Activated T-cell treated with anti-CD3 and anti-CD28 coated beads, Interleukin-2, amount 50 U/mL, for 72 hours (primary cell): Measurements from ENCODE around the gene FARP2. TPM values are rescaled to one million over a fixed set of nuclear protein-coding genes. Genes with fewer than 3 reads are reported as not detected.
A peak's percentile ranks its signal among the peaks of the same experiment; 100 is the strongest.

Source experiments
- ATAC-seq, 2 donors: fragments of 150-1000 bp; cut with Tn5 transposase; replicated peaks in 1 of 2; 2 replicates each; pipeline ENCODE4 v1.10.0; 2021; ENCODE audit warnings: moderate library complexity in 2 of 2, mild to moderate bottlenecking in 1 of 2
- DNase-seq, 2 donors: peaks; one replicate each; pipeline ENCODE4 v3.0.0; 2021 to 2022; ENCODE audit warnings: mixed read lengths in 1 of 2
- H3K27ac Mint-ChIP-seq: one replicate; pipeline ENCODE4 v1.8.0; 2022; ENCODE audit warnings: mild to moderate bottlenecking, moderate library complexity, mixed read lengths
- H3K27me3 Mint-ChIP-seq: one replicate; pipeline ENCODE4 v1.8.0; 2022; ENCODE audit warnings: low read depth, mixed read lengths
- H3K36me3 Mint-ChIP-seq, 2 donors: one replicate each; pipeline ENCODE4 v1.8.0; 2022; ENCODE audit warnings: mixed read lengths in 2 of 2, mild to moderate bottlenecking in 1 of 2; ENCODE audit not compliant: insufficient read depth in 2 of 2
- H3K4me1 Mint-ChIP-seq: one replicate; pipeline ENCODE4 v1.8.0; 2022; ENCODE audit warnings: low read depth, mixed read lengths
- H3K4me3 Mint-ChIP-seq, 2 donors: one replicate each; pipeline ENCODE4 v1.8.0; 2022; ENCODE audit warnings: mild to moderate bottlenecking in 2 of 2, mixed read lengths in 2 of 2, moderate library complexity in 2 of 2
- H3K9me3 Mint-ChIP-seq, 2 donors: one replicate each; pipeline ENCODE4 v1.8.0; 2022; ENCODE audit warnings: mixed read lengths in 2 of 2
- total RNA-seq, 2 donors: library from RNA; stranded (reverse); gene quantifications; one replicate each; pipeline ENCODE4 v1.2.3, GENCODE V29; 2022

FARP2 gene, protein sequence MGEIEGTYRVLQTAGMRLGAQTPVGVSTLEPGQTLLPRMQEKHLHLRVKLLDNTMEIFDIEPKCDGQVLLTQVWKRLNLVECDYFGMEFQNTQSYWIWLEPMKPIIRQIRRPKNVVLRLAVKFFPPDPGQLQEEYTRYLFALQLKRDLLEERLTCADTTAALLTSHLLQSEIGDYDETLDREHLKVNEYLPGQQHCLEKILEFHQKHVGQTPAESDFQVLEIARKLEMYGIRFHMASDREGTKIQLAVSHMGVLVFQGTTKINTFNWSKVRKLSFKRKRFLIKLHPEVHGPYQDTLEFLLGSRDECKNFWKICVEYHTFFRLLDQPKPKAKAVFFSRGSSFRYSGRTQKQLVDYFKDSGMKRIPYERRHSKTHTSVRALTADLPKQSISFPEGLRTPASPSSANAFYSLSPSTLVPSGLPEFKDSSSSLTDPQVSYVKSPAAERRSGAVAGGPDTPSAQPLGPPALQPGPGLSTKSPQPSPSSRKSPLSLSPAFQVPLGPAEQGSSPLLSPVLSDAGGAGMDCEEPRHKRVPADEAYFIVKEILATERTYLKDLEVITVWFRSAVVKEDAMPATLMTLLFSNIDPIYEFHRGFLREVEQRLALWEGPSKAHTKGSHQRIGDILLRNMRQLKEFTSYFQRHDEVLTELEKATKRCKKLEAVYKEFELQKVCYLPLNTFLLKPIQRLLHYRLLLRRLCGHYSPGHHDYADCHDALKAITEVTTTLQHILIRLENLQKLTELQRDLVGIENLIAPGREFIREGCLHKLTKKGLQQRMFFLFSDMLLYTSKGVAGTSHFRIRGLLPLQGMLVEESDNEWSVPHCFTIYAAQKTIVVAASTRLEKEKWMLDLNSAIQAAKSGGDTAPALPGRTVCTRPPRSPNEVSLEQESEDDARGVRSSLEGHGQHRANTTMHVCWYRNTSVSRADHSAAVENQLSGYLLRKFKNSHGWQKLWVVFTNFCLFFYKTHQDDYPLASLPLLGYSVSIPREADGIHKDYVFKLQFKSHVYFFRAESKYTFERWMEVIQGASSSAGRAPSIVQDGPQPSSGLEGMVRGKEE
- 10 to 100 TPM; 30.2 to 30.8 TPM for total RNA-seq

DNA sequence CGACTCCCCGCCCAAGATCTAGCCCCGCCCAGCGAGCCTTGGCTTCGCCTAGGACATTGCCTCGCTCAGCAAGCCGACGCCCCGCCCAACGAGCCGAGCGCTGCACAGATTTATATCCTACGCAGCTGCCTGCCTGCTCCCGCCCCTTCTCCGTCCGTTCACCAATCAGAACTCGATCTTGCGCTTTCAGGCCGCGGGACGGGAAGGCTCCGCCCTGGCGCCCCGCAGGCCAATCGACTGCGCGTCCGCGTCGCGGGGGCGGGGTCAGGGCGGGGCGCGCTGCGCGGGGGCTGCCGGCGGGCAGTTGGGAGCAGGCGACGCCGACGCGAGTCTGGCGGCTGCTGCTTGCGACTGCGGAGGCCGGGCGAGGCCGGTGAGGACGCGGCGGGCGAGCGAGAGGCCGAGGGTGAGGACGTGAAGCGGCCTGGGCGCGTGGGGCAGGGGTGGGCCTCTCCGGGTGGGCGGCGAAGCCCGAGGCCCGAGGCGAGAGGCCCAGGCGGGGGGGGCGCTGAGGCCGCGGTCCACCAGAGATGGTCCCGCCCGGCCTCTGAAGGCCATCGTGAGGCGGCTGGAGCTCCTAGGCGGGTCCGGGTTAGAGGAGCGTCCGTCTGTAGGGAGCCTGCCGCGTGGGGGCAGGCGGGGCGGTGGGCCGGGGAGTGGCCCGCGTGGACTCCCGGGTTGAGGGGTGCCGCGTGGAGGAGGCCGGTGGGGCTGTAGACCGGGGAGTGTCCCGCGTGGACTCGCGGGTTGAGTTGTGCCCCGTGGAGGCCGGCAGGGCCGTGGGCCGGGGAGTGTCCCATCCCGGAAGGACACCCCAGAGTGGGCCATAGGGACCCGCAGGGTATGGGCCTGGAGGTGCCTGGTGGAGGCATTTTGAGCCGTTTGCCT, at the start of gene FARP2:
TSS of gene FARP2 (plus strand) at position 303 of the 888 bp plus-strand sequence. CDS start 16,823 bp downstream, outside the sequence.
- Mint-ChIP-seq H3K4me3 (peak within 1 kb of the TSS; percentile 83 to 84), H3K27me3 (no peaks in the 10 kb centered on the region), H3K27ac (peak within 1 kb of the TSS; percentile 35), H3K36me3 (peaks cover 5 to 12% of the 10 kb centered on the region in 2 donors), H3K4me1 (peaks cover 38% of the 10 kb centered on the region), H3K9me3 (no peaks in the 10 kb centered on the region)
- peak; percentile 97 to 98 for DNase-seq
- peak; percentile 93 to 96 for ATAC-seq

DNA sequence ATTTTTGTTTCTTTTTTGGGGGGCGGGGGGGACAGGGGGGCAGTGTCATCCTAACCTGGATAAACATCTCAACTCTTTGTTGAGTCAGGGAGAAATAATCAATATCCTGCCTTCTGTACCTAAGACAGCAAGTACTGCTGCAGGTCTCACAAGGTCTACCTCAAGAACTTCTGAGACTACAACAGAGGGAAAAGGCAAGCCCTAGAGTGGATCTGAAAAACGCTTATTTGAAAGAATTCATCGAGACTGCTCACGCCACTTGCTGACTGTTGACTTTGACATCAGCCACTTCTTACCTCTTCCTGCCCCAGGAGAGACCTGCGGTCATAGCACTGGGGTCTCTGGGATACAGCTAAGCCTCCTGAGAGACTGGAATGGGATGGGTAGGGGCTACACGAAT, 49.0 kb upstream of the FARP2 start:
- H3K9me3 Mint-ChIP-seq: no peaks in the 10 kb centered on the region
- DNase-seq: no peak
- ATAC-seq: no peak
- H3K27ac Mint-ChIP-seq: no peak overlapping the region
- no peak overlapping the region for H3K4me3 Mint-ChIP-seq
- peaks cover 61% of the 10 kb centered on the region for H3K4me1 Mint-ChIP-seq
- H3K36me3 Mint-ChIP-seq: peaks cover 0 to 6% of the 10 kb centered on the region in 2 donors
- no peaks in the 10 kb centered on the region for H3K27me3 Mint-ChIP-seq

DNA sequence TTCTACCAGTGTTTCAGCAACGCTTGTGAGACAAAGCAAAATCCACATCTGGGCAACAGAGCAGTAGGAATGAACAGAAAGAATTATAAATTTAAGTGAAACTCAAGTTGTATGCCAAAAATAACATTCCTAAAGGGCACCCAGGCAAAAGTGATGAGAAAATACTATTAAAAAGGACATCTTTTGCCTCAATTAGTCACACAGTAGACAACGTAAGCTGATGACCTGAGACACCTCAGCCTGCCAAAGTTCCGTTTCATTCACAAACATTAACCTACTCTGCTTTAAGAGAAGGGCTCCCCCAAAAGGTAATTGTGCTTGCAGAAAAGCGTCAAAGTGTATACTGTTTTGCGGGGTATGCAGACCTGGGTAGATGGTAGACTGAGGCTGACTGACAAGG, 47.8 kb upstream of the FARP2 start:
- peaks cover 0 to 6% of the 10 kb centered on the region in 2 donors for H3K36me3 Mint-ChIP-seq
- ATAC-seq (no peak), DNase-seq (no peak)
- H3K4me1 Mint-ChIP-seq: peaks cover 67% of the 10 kb centered on the region
- no peaks in the 10 kb centered on the region for H3K9me3 Mint-ChIP-seq
- H3K4me3 Mint-ChIP-seq: peak overlapping the region in 1 of 2 donors; percentile 5
- H3K27ac Mint-ChIP-seq: no peak overlapping the region
- no peaks in the 10 kb centered on the region for H3K27me3 Mint-ChIP-seq

DNA sequence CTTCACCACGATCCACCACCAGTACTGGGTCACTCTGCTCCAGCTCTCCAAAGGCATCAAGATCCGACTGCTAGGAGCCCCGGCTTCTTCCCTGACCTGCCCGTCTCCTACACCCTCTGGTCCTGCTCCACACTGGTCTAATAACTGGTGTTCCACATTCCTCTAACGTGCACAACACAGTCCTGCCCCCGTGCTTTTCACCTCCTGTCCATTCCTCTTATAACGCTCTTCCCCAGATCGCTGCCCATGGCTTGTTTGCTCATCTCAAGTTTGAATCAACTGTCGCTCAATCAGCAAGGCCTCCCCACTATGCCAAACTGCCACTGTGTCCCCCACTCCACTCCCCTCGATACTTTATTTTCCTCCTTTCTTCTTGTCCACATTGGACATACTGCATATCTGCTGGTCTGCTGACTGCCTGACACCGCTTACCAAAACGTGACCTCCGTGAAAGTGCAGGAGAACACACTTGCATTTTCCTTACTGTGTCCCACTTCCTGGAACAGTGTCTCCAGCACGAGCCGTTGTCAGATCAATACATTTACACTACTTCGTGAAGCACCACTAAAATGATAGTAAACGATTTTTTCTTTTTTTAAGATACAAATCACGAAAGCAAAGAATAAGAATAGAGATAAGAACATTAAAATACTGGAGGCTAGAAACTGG, 47.1 kb upstream of the FARP2 start:
- ATAC-seq: no peak
- no peak for DNase-seq
- Mint-ChIP-seq H3K4me1 (peaks cover 74% of the 10 kb centered on the region), H3K27ac (peak overlapping the region; percentile 88), H3K9me3 (no peaks in the 10 kb centered on the region), H3K36me3 (peaks cover 0 to 6% of the 10 kb centered on the region in 2 donors), H3K4me3 (peak overlapping the region; percentile 68 to 79), H3K27me3 (no peaks in the 10 kb centered on the region)

DNA sequence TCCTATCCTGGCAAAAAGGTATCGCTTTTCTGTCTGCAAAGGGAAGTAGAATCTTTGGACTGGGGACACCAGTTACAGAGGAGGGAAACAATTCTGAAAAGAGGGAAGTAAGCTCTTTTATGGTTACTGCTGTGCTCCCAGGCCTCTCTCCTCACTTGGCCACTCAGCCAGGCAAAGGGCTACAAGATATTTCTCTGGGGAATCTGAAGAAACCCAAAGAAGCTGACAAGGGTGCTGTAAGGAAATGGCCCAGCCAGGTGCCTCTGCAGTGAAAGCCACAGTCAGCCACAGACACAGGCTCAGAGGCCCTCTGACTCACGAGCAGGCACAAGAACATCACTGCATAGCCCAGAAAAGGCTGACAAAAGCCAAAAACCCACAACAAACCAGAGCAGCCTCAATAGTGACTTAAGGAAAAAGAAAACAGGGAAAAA, 46.4 kb upstream of the FARP2 start:
- Mint-ChIP-seq H3K4me3 (peak overlapping the region; percentile 79 to 84), H3K36me3 (peaks cover 0 to 6% of the 10 kb centered on the region in 2 donors), H3K4me1 (peaks cover 75% of the 10 kb centered on the region), H3K27me3 (no peaks in the 10 kb centered on the region), H3K9me3 (no peaks in the 10 kb centered on the region), H3K27ac (peak overlapping the region; percentile 83)
- ATAC-seq: peak; percentile 91 to 97
- peak; percentile 73 to 78 for DNase-seq

DNA sequence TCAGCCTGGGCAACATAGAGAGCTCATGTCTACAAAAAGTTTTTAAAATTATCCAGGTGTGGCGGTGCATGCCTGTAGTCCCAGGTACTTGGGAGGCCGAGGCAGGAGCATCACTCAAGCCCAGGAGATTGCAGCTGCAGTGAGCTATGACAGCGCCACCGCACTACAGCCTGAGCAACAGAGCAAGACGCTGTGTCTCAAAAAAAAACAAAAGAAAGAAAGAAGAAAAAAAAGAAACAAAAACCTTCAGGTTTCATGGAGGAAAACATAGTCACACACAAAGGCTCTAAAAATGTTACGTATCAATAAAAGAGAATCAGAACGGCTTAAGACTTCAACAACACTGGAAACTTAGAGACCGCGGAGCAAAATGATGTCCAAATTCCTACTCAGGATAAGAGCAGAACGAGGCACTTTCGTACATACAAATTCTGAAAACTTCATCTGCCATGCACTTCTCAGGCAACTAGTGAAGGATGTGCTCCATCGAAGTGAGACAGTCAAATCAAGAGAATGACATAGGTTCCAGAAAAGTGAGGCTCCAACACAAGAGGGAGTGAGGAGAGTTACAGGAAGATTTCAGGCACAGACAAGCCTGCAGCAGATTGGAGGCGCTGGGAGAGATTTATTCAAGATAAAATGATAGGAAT, 45.0 kb upstream of the FARP2 start:
- Mint-ChIP-seq H3K4me3 (peak overlapping the region; percentile 25 to 36), H3K36me3 (peaks cover 0 to 6% of the 10 kb centered on the region in 2 donors), H3K27ac (peak overlapping the region; percentile 41), H3K9me3 (no peaks in the 10 kb centered on the region), H3K27me3 (no peaks in the 10 kb centered on the region), H3K4me1 (peaks cover 66% of the 10 kb centered on the region)
- peak in 1 of 2 donors; percentile 13 for DNase-seq
- no peak for ATAC-seq

DNA sequence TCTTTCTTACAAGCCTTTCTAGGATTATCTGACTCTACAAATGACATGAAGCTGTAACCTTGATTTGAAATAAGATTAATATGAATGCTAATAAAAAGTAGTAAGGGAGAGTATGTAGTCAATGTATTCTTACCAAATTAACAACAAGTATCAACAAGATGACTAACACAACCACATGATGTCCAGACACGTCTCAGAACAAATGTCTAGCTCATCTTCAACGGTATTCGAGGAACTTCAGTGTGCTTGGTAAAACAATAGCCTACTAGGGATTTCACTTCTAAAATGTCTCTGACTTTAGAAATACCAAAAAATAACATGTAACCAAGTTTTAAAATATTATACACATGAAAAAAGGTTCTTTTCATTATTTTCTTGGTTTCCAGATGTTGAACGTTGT, 44.0 kb upstream of the FARP2 start:
- no peak for DNase-seq
- peak overlapping the region; percentile 23 to 36 for H3K4me3 Mint-ChIP-seq
- no peaks in the 10 kb centered on the region for H3K27me3 Mint-ChIP-seq
- no peaks in the 10 kb centered on the region for H3K9me3 Mint-ChIP-seq
- peak overlapping the region; percentile 59 for H3K27ac Mint-ChIP-seq
- peaks cover 71% of the 10 kb centered on the region for H3K4me1 Mint-ChIP-seq
- no peak for ATAC-seq
- H3K36me3 Mint-ChIP-seq: peaks cover 3 to 10% of the 10 kb centered on the region in 2 donors

DNA sequence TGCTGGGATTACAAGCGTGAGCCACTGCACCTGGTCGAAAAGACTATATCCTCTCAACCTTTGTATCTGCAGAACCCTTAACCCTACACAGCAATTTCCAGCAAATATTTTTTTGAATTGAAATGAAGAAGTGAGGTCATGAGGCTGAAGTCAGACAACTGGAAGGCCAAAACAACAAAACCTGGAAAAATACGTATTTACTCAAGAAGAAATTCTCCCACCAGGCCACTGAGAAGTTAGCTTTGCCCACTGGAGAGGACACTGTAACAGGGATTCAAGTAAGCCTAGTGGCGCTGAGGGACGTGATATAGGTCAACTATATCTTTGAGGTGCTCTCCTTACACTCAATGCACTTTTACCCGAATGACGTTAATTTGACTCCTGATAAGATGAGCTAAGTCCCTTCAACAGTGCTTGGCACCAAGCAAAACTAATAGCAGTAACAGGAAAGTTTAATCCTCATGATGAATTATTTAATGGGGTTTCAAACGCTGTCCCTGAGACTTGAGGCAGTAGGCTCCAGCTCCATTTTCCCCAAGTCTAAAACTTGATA, 42.5 kb upstream of the FARP2 start:
- Mint-ChIP-seq H3K9me3 (no peaks in the 10 kb centered on the region), H3K4me3 (peak overlapping the region; percentile 90 to 99), H3K4me1 (peaks cover 76% of the 10 kb centered on the region), H3K27ac (peak overlapping the region; percentile 47), H3K36me3 (peaks cover 3 to 22% of the 10 kb centered on the region in 2 donors), H3K27me3 (no peaks in the 10 kb centered on the region)
- ATAC-seq: no peak
- DNase-seq: no peak

DNA sequence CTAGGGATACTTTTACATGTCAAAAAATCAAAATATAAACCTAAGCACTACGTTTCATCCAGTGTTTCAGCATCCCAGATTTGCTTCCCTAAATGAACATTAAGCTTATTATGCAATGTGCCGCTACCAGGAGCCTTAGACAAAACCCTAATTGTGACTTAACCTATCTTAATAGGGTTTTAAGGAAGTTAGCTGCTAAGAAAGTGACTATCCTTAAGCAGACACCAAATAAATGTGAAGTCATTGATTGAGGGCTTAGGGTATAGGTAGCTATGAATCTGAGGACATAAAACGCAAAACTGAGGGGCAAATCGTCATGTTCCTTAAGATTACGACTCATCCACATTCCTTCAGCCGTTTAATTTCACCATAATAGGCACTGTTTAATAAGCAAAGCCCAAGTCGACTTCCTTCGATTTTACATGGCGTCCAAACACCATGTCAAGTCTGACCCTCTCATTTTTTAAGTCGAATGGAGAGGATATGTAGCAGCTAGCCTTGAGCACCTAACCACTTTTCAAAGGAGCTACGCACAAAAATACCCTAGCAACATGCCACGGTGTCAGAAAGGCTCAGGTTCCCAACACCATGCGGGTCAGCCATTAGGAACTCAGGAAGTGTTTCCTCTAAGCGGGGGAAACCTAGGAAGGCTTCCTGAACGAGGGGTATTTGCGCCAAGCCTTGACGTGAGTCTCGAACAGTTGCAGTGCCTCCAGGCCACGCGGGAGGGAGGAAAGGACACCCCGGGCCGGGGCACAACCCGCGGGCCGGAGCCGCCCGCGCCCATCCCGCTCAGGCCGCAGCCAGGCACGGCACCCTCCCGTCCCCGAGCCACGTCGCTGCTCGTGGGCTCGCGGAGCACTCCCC, 41.6 kb upstream of the FARP2 start:
- DNase-seq (no peak), ATAC-seq (no peak)
- H3K27me3 Mint-ChIP-seq: no peaks in the 10 kb centered on the region
- peak overlapping the region; percentile 47 for H3K27ac Mint-ChIP-seq
- H3K9me3 Mint-ChIP-seq: no peaks in the 10 kb centered on the region
- peak overlapping the region; percentile 90 to 99 for H3K4me3 Mint-ChIP-seq
- H3K4me1 Mint-ChIP-seq: peaks cover 76% of the 10 kb centered on the region
- peaks cover 3 to 17% of the 10 kb centered on the region in 2 donors for H3K36me3 Mint-ChIP-seq

DNA sequence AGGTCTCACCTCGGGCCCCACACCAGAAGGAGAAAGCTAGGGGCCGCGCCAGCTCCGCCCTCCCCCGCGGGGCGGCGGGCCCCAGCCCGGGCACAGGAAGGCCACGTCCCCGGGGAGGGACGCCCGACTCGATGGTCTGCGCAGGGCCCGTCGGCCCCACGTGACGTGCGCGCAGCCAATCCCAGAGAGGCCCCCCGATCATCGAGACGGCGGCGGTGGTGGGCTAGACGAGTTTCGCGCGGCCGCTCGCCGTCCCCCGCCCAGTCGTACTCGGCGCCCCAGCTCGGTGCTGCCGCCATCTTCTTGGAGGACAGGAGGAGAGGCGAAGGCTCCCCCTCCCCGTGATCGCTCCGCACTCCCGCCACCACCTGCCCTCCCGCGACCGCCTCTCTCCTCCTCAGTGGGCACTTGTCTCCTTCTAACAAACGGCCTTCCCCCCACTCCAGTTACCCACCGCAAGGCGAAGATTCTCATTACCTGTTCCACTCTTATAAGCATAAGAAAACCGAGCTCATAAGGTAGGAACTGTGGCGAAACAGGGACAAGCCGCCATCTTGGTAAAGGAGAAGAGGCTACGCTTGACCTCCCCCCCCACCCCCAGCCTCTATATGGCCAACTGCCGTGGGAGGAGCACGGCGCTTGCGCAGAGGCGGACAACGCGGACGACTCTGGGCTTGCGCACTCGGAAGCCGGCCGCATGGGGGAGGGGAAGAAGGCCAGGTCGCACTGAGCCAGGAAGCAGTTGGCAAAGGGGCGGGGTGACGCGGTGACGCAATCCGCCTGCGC, 40.8 kb upstream of the FARP2 start, which contains the start of gene HDLBP:
TSS of gene HDLBP (minus strand) at position 580 of the 786 bp plus-strand sequence. CDS start 48,803 bp downstream, outside the sequence.
- Mint-ChIP-seq H3K27me3 (no peaks in the 10 kb centered on the region), H3K36me3 (peaks cover 5 to 22% of the 10 kb centered on the region in 2 donors), H3K9me3 (no peaks in the 10 kb centered on the region), H3K27ac (peak within 1 kb of the TSS; percentile 96), H3K4me3 (peak within 1 kb of the TSS; percentile 90 to 99), H3K4me1 (peaks cover 76% of the 10 kb centered on the region)
- peak; percentile 83 to 85 for ATAC-seq
- DNase-seq: peak; percentile 100
